Stimulated activated CD8-positive, alpha-beta memory T cell treated with anti-CD3 and anti-CD28 coated beads, Interleukin-7, amount 100 ng/mL, for 1 hour (primary cell): Measurements from ENCODE around the gene FANCD2OS.
"Not testable (repeated sequence)": the region's sequence is repeated elsewhere in the genome, so short reads cannot be mapped to it uniquely, and the experiment has no call there.

Experiments
- DNase-seq, 2 donors: peaks; one replicate each; pipeline ENCODE4 v3.0.0-alpha.2; 2020; ENCODE audit warnings: low read depth in 2 of 2

Gene FANCD2OS, protein sequence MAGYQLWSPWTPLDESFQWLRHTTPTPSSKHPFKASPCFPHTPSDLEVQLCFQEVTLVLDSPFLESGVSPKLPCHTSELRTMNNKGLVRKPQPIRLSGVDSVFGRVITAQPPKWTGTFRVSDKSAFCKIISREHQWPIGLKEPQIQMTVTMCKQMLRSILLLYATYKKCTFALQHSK

GRCh38 chr3:10108091-10108490 is at the start of gene FANCD2OS:
FANCD2OS (minus strand) TSS chr3:10108255; CDS start chr3:10104774, 3,481 bp downstream.
- DNase-seq, result no peak

GRCh38 chr3:10157031-10157430 is 49.0 kb upstream of the FANCD2OS start:
- DNase-seq, result no peak

- no peak for DNase-seq
These were observed 47.6 kb upstream of the FANCD2OS start for GRCh38 chr3:10155658-10156057.

GRCh38 chr3:10155123-10155472 is 47.0 kb upstream of the FANCD2OS start:
- DNase-seq, result no peak

DNA sequence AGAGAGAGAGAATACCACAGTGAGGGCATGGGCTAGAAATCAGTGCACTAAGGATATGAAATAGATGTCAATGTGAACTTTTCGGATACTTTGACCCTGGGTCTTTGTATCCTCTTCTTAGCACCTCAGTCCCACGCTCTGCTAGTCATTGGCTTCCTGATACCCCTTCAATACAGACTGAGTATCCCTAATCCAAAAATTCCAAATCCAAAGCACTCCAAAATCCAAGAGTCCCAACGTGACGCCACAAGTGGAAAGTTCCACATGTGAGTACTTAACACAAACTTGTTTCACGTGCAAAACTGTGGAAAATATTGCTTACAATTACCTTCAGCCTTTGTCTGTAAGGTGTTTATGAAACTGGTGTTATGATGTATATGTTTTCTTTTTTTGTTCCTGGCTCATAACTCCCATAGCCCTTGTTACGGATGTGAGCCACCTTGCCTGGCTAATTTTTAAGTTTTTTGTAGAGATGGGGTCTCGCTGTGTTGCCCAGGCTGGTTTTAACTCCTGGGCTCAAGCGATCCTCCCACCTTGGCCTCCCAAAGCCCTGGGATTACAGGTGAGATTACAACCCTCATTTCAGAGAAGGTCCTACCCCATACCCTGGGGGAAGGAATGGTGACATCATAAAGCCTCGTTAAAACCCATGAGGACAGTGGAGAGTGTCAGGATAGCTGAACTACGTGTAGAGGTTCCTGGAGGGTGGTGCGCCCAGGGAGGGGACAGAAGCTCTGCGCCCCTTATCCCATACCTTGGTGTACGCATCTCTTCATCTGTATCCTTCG is 46.5 kb upstream of the FANCD2OS start:
- DNase-seq, result no peak

- DNase-seq, result no peak
These were observed 42.9 kb upstream of the FANCD2OS start for GRCh38 chr3:10150987-10151386.

GRCh38 chr3:10149226-10149625 is 41.2 kb upstream of the FANCD2OS start:
- DNase-seq, result no peak

- DNase-seq, result no peak
These were observed 37.6 kb upstream of the FANCD2OS start for GRCh38 chr3:10145685-10146084.

- no peak for DNase-seq
These were observed 34.9 kb upstream of the FANCD2OS start for GRCh38 chr3:10142707-10143560.

DNA sequence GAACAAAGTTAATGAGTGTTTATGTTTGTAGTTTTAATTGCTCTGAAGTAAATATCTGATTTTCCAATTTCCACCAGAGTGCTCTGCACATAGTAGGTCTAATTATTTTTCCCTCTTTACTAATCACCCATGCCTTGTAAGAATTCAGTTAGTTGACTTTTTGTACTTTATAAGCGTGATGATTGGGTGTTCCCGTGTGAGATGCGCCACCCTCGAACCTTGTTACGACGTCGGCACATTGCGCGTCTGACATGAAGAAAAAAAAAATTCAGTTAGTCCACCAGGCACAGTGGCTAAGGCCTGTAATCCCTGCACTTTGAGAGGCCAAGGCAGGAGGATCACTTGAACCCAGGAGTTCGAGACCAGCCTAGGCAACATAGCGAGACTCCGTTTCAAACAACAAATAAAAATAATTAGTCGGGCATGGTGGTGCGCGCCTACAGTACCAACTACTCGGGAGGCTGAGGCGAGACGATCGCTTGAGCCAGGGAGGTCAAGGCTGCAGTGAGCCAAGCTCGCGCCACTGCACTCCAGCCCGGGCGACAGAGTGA is 33.0 kb upstream of the FANCD2OS start:
- DNase-seq, result no peak

DNA sequence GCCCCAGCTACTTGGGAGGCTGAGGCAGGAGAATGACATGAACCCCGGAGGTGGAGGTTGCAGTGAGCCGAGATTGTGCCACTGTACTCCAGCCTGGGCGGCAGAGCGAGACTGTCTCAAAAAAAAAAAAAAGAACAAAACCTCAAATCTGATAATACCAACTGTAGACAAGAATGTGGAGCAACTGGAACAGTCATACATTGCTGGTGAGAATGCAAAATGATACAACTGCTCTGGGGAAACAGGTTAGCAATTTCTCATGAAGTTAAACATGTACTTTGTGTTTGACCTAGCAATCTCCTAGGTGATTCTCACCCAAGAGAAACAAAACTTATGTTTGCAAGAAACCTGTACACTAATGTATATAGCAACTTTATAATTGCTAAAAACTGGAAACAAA is 29.1 kb upstream of the FANCD2OS start:
- DNase-seq, result no peak

DNA sequence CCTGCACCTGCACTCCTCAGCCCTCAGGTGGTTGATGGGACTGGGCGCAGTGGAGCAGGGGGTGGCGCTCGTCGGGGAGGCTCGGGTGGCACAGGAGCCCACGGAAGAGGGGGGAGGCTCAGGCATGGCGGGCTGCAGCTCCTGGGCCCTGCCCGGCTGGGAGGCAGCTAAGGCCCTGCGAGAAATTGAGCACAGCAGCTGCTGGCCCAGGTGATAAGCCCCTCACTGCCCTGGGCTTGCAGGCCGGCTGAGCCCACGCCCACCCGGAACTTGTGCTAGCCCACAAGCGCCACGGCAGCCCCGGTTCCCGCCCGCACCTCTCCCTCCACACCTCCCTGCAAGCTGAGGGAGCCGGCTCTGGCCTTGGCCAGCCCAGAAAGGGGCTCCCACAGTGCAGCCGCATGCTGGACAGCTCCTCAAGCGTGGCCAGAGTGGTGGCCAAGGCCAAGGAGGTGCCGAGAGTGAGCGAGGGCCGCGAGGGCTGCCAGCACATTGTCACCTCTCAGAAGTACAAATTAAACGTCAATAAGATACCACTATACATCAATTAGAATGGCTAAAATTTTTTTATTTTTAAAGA is 28.5 kb upstream of the FANCD2OS start:
- no peak for DNase-seq

GRCh38 chr3:10135872-10136271 is 27.8 kb upstream of the FANCD2OS start:
- DNase-seq, result not testable (repeated sequence)

- no peak for DNase-seq
These were observed 14.7 kb upstream of the FANCD2OS start for GRCh38 chr3:10122724-10123123.

DNA sequence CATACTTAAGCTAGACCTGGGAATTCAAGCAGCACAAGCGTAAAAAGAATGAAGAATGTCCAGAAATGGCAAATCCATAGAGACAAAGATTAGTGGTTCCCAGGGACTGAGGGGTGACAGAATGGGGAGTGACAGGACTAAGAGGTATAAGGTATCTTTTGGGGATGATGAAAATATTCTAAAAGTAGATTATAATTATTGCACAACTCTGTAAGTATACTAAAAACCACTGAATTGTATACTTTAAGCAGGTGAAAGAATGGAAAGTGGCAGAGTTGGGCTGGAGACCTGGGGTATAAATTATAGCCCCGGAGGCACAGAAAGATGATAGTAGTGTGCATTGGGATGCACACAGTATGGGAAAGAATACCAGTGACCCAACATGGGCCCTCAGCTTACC is 13.0 kb upstream of the FANCD2OS start:
- no peak for DNase-seq

DNA sequence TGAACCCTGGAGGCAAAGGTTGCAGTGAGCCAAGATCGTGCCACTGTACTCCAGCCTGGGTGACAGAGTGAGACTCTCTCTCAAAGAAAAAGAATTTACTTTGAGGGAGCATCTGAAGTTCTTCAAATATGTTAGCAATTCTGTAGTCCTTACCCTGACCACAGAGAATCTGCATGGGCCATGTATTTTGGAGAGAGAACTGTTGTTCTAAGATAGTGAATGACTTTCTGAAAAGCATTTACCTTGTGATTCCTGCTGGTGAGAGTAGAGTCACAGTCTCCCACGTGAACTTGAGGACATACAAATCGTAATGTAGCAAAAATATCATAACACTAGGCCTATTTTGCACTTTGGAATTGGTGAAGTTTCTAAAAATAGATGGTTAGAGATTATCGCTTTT is 11.3 kb upstream of the FANCD2OS start:
- no peak for DNase-seq

DNA sequence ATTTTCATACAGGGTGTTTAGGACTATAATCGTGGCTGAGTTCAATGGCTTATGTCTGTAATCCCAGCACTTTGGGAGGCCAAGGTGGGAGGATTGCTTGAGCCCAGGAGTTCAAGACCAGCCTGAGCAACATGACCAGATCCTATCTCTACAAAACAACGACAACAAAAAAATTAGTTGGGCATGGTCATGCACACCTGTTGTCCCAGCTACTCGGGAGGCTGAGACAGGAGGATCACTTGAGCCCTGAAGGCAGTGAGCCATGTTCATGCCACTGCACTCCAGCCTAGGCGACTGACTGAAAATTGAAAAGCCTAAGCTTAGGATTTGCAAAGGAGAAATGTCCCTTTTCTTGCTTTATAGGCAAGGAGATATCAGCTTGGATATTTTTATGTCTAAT is 8.9 kb upstream of the FANCD2OS start:
- DNase-seq, result no peak

DNA sequence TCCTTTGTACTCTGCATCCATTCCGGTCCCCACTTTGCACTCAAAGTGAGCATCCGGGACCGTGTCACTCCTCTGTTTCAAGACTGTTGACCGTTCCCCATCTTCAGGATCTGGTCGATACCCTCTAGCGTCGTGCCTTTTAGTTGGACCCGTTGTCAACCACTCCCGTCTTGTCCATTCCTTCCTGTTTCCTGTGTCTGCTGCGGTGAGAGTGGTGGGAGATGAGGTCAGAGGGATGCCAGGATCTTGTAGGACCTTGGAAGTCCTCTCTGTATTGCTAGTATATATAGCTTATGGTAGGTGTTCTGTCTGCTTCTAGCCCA is 8.0 kb upstream of the FANCD2OS start:
- DNase-seq, result no peak

GRCh38 chr3:10115326-10116137 is 7.5 kb upstream of the FANCD2OS start, which contains the start of gene BRK1:
BRK1 (plus strand) TSS chr3:10115675; CDS start chr3:10115702, 27 bp downstream.
- DNase-seq, result peak; percentile 78 to 84

DNA sequence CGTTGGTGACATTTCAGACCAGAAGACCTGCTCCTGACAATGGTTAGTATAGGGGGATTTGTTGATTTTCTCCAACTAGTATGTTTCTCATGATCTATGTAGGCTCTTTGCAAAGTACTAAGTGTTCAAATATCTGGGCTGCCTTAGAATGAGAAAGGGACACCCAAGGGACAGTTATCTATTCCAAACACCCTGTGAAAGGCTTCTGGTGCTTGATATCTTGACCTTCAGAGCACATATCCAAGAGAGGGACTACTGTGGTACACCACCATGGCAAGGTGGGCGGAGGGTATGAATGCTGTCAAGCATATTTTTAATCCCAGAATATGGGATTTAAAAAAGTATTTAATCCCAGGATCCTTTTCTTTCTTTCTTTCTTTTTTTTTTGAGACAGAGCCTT is 1.1 kb downstream of the FANCD2OS start:
- DNase-seq, result no peak

DNA sequence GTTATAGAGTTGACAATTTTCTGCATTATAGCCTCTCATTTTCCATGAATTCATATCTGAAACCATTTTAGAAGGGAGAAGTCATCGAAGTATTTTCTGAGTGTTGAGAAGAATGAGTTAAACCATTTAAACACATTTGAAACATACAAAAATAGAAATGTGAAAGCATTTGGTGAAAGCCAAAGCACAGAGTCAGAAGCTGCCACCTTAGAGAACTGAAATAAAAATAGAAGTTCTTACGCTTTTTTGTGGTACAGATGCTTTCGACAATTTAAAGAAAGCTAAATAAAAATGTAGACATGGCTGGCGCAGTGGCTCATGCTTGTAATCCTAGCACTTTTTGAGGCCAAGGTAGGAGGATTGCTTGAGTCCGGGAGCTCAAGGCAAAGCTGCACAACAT is 9.0 kb downstream of the FANCD2OS start:
- no peak for DNase-seq
